Thyroid gland (tissue), 4 donors: ENCODE measurements around the gene TSHZ2.

Source experiments
- CTCF ChIP-seq, 6 experiments: fragments of 200-600 bp in 3 of 6; fragments of 450-650 bp in 3 of 6; sonication (generic) in 3 of 6; IDR thresholded peaks; one replicate each; pipeline ENCODE4 v1.5.1; 2016 to 2019; ENCODE audit warnings: antibody characterized with exemption in 6 of 6, mild to moderate bottlenecking in 2 of 6, inconsistent platforms in 1 of 6, moderate library complexity in 1 of 6
- POLR2A ChIP-seq, 2 donors: fragments of 450-650 bp; IDR thresholded peaks; one replicate each; pipeline ENCODE4 v1.6.1; 2017; ENCODE audit warnings: antibody characterized with exemption in 2 of 2, mild to moderate bottlenecking in 2 of 2, moderate library complexity in 1 of 2

GRCh38 chr20:53530440-53530839 is 558.3 kb downstream of the TSHZ2 start:
- TF ChIP-seq CTCF (IDR thresholded peaks at IDR 0.05) (no peak), POLR2A (IDR thresholded peaks at IDR 0.05) (no peak)
